ENCODE data around the gene LGALS7B. TPM values are rescaled to one million over a fixed set of nuclear protein-coding genes. Genes with fewer than 3 reads are reported as not detected.

LGALS7B gene
- total RNA-seq, 1 donor from 2014 or later: not detected

DNA sequence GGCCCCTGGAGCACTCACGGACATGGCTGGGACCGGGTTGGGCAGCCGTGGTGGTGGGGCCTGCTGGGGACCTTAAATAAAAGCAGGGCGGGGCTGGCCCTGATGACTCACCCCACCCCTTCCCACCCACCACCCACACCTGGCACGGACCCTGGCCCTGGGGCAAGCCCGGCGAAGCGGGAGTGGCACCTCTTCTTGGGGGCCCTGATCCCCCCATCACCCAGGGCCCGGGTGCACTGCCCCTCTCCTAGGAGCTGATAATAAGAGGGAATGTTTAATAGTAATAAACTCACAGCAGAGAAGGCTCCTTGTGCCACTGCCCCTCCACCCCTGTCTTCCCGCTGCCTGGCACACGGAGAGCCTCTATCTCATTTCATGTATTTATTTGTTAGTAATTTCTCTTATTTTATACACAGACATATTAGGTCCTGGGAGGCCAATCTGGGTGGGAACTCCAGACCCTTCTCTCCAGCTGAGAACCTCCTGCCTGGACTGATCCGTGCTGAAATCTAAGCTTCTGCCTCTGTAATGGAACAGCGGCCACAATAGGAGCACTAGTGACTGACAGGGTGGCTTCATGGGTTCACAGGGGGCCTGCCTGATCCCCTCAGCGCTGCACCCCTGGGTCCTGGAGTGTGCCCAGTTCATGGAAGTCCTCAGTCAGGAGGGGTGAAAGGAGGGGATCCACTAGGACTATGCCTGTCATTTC lies 15.4 kb upstream of the LGALS7B start, which contains the start of gene LGALS7:
Gene LGALS7, minus strand, starts transcription at position 49 of the 709 bp plus-strand sequence. Its CDS starts 25 bp downstream, at position 24.
- Mint-ChIP-seq H3K4me1 (ENCODE audit: low read depth, unreplicated experiment) (no peaks in the 10 kb centered on the region), H3K36me3 (ENCODE audit: low read depth, unreplicated experiment) (no peaks in the 10 kb centered on the region), H3K4me3 (ENCODE audit: unreplicated experiment) (no peak within 1 kb of the TSS), H3K27ac (ENCODE audit: unreplicated experiment) (no peak within 1 kb of the TSS), H3K9me3 (ENCODE audit: unreplicated experiment) (peaks cover 3% of the 10 kb centered on the region), H3K27me3 (ENCODE audit: low read depth, unreplicated experiment) (peaks cover 10% of the 10 kb centered on the region)
- FAIRE-seq (no peak), DNase-seq (ENCODE audit: low read depth) (no peak)
- no peak within 1 kb of the TSS for H2AFZ ChIP-seq (ENCODE audit: low read depth, low read length)
- no peak for TF ChIP-seq CTCF (IDR thresholded peaks at IDR 0.05; ENCODE audit: insufficient read depth, low read depth, low read length)
- TF ChIP-seq EZH2 (IDR thresholded peaks at IDR 0.05; ENCODE audit: insufficient read depth, low read length): no peak
- no peaks in the 10 kb centered on the region for H4K20me1 ChIP-seq (ENCODE audit: insufficient read depth, low read length)
- no peaks in the 10 kb centered on the region for H3K9me3 ChIP-seq (ENCODE audit: insufficient read depth, low read depth, low read length)
- H3K4me3 ChIP-seq (ENCODE audit: insufficient read depth, low read depth, low read length): no peak within 1 kb of the TSS
- no peak within 1 kb of the TSS for H3K4me2 ChIP-seq (ENCODE audit: low read length)
- H3K9ac ChIP-seq (ENCODE audit: low read length): no peak within 1 kb of the TSS
- H3K27me3 ChIP-seq (ENCODE audit: insufficient read depth, low read length): no peaks in the 10 kb centered on the region
- no peaks in the 10 kb centered on the region for H3K4me1 ChIP-seq (ENCODE audit: insufficient read depth, low read length)
- H3K27ac ChIP-seq (ENCODE audit: low read depth, low read length): no peak within 1 kb of the TSS
- no peaks in the 10 kb centered on the region for H3K79me2 ChIP-seq (ENCODE audit: insufficient read depth, low read length)
- no peaks in the 10 kb centered on the region for H3K36me3 ChIP-seq (ENCODE audit: insufficient read depth, low read length)

- H3K4me1 ChIP-seq (ENCODE audit: insufficient read depth, low read length): no peaks in the 10 kb centered on the region
- no peaks in the 10 kb centered on the region for H3K36me3 Mint-ChIP-seq (ENCODE audit: low read depth, unreplicated experiment)
- TF ChIP-seq CTCF (IDR thresholded peaks at IDR 0.05; ENCODE audit: insufficient read depth, low read depth, low read length) (no peak), EZH2 (IDR thresholded peaks at IDR 0.05; ENCODE audit: insufficient read depth, low read length) (no peak)
- no peak overlapping the region for H3K27ac ChIP-seq (ENCODE audit: low read depth, low read length)
- H3K9me3 Mint-ChIP-seq (ENCODE audit: unreplicated experiment): peaks cover 1% of the 10 kb centered on the region
- H3K4me1 Mint-ChIP-seq (ENCODE audit: low read depth, unreplicated experiment): no peaks in the 10 kb centered on the region
- H3K27me3 ChIP-seq (ENCODE audit: insufficient read depth, low read length): no peaks in the 10 kb centered on the region
- no peaks in the 10 kb centered on the region for H3K9me3 ChIP-seq (ENCODE audit: insufficient read depth, low read depth, low read length)
- no peaks in the 10 kb centered on the region for H3K79me2 ChIP-seq (ENCODE audit: insufficient read depth, low read length)
- H3K27me3 Mint-ChIP-seq (ENCODE audit: low read depth, unreplicated experiment): peaks cover 10% of the 10 kb centered on the region
- no peak for FAIRE-seq
- H3K9ac ChIP-seq (ENCODE audit: low read length): no peak overlapping the region
- no peak overlapping the region for H3K4me2 ChIP-seq (ENCODE audit: low read length)
- no peak overlapping the region for H2AFZ ChIP-seq (ENCODE audit: low read depth, low read length)
- no peak overlapping the region for H3K4me3 Mint-ChIP-seq (ENCODE audit: unreplicated experiment)
- no peak overlapping the region for H3K4me3 ChIP-seq (ENCODE audit: insufficient read depth, low read depth, low read length)
- no peaks in the 10 kb centered on the region for H4K20me1 ChIP-seq (ENCODE audit: insufficient read depth, low read length)
- no peak overlapping the region for H3K27ac Mint-ChIP-seq (ENCODE audit: unreplicated experiment)
- no peaks in the 10 kb centered on the region for H3K36me3 ChIP-seq (ENCODE audit: insufficient read depth, low read length)
- DNase-seq (ENCODE audit: low read depth): no peak
Measured at GRCh38 chr19:38774181-38774950, 14.6 kb upstream of the LGALS7B start.
